ENCODE data around the gene DCD. TPM values are rescaled to one million over a fixed set of nuclear protein-coding genes. Genes with fewer than 3 reads are reported as not detected.
"Not testable (repeated sequence)": the region's sequence is repeated elsewhere in the genome, so short reads cannot be mapped to it uniquely, and the experiment has no call there.

Gene DCD
- polyA plus RNA-seq, 4 donors = not detected

- DNase-seq (ENCODE audit: low read depth in 4 of 4, low spot score in 3 of 4) = no peak
Measured at GRCh38 chr12:54654926-54655325, 6.8 kb upstream of the DCD start.

GRCh38 chr12:54653025-54653424, 4.9 kb upstream of the DCD start:
- DNase-seq (ENCODE audit: low read depth in 4 of 4, low spot score in 3 of 4) = no peak

GRCh38 chr12:54650889-54651288, 2.7 kb upstream of the DCD start:
- no peak for DNase-seq (ENCODE audit: low read depth in 4 of 4, low spot score in 3 of 4)

GRCh38 chr12:54650409-54650808, 2.2 kb upstream of the DCD start:
- no peak for DNase-seq (ENCODE audit: low read depth in 4 of 4, low spot score in 3 of 4)

GRCh38 chr12:54649825-54650224, 1.7 kb upstream of the DCD start:
- DNase-seq (ENCODE audit: low read depth in 4 of 4, low spot score in 3 of 4) = no peak

GRCh38 chr12:54641554-54641953, 6.6 kb downstream of the DCD start:
- DNase-seq (ENCODE audit: low read depth in 4 of 4, low spot score in 3 of 4) = no peak

- no peak for DNase-seq (ENCODE audit: low read depth in 4 of 4, low spot score in 3 of 4)
Measured at GRCh38 chr12:54641089-54641488, 7.1 kb downstream of the DCD start.

- not testable (repeated sequence) for DNase-seq (ENCODE audit: low read depth in 4 of 4, low spot score in 3 of 4)
Measured at GRCh38 chr12:54639112-54639511, 9.1 kb downstream of the DCD start.

- DNase-seq (ENCODE audit: low read depth in 4 of 4, low spot score in 3 of 4) = no peak
Measured at GRCh38 chr12:54634795-54635194, 13.4 kb downstream of the DCD start, which contains the start of gene LACRT. TSS of gene LACRT (minus strand) at chr12:54634895. CDS start at chr12:54634841, 54 bp downstream.

- DNase-seq (ENCODE audit: low read depth in 4 of 4, low spot score in 3 of 4) = no peak
Measured at GRCh38 chr12:54631988-54632728, 16.0 kb downstream of the DCD start.

GRCh38 chr12:54631551-54631950, 16.6 kb downstream of the DCD start:
- no peak for DNase-seq (ENCODE audit: low read depth in 4 of 4, low spot score in 3 of 4)

GRCh38 chr12:54629925-54630324, 18.2 kb downstream of the DCD start:
- DNase-seq (ENCODE audit: low read depth in 4 of 4, low spot score in 3 of 4) = no peak

- DNase-seq (ENCODE audit: low read depth in 4 of 4, low spot score in 3 of 4) = no peak
Measured at GRCh38 chr12:54628186-54628846, 19.8 kb downstream of the DCD start.

- no peak for DNase-seq (ENCODE audit: low read depth in 4 of 4, low spot score in 3 of 4)
Measured at GRCh38 chr12:54627304-54627703, 20.9 kb downstream of the DCD start.

GRCh38 chr12:54625598-54625997, 22.6 kb downstream of the DCD start:
- no peak for DNase-seq (ENCODE audit: low read depth in 4 of 4, low spot score in 3 of 4)

- DNase-seq (ENCODE audit: low read depth in 4 of 4, low spot score in 3 of 4) = no peak
Measured at GRCh38 chr12:54624315-54625279, 23.6 kb downstream of the DCD start.

GRCh38 chr12:54622463-54623183, 25.5 kb downstream of the DCD start:
- DNase-seq (ENCODE audit: low read depth in 4 of 4, low spot score in 3 of 4) = no peak

GRCh38 chr12:54616933-54617680, 31.1 kb downstream of the DCD start:
- DNase-seq (ENCODE audit: low read depth in 4 of 4, low spot score in 3 of 4) = no peak

- no peak for DNase-seq (ENCODE audit: low read depth in 4 of 4, low spot score in 3 of 4)
Measured at GRCh38 chr12:54612225-54612750, 35.9 kb downstream of the DCD start.

All from right renal pelvis (tissue), 4 donors.